Mesenchymal stem cell (in vitro differentiated cells and primary cell): ENCODE data around the gene PEDS1.
A peak's percentile ranks its signal among the peaks of the same experiment; 100 is the strongest.
"Not testable (repeated sequence)": the region's sequence is repeated elsewhere in the genome, so short reads cannot be mapped to it uniquely, and the experiment has no call there.

Experiments used
- DNase-seq: peaks from one replicate; pipeline ENCODE4 v3.0.0-alpha.2; 2013
- H2AFZ ChIP-seq: one replicate; pipeline ENCODE4 v1.6.1; 2013; ENCODE audit warnings: low read depth, mild to moderate bottlenecking, control low read depth, inconsistent platforms, low read length, moderate library complexity
- H2AK5ac ChIP-seq: 2 replicates; pipeline ENCODE4 v1.6.1; 2013; ENCODE audit warnings: low read length, moderate library complexity, mild to moderate bottlenecking, inconsistent platforms; ENCODE audit not compliant: severe bottlenecking
- H2BK120ac ChIP-seq: one replicate; pipeline ENCODE4 v1.6.1; 2013; ENCODE audit warnings: low read depth, mild to moderate bottlenecking, inconsistent platforms, low read length, moderate library complexity
- H2BK12ac ChIP-seq, 2 experiments: one replicate each; pipeline ENCODE4 v1.6.1; 2013; ENCODE audit warnings: inconsistent platforms in 2 of 2, low read length in 2 of 2, mild to moderate bottlenecking in 2 of 2, moderate library complexity in 2 of 2, control low read depth in 1 of 2
- H2BK15ac ChIP-seq: one replicate; pipeline ENCODE4 v1.6.1; 2013; ENCODE audit warnings: mild to moderate bottlenecking, low read depth, inconsistent platforms; ENCODE audit not compliant: poor library complexity, severe bottlenecking
- H2BK5ac ChIP-seq: 2 replicates; pipeline ENCODE4 v1.6.1; 2013; ENCODE audit warnings: low read depth, mild to moderate bottlenecking, low read length, control low read depth, inconsistent platforms; ENCODE audit not compliant: poor library complexity, severe bottlenecking
- H3K14ac ChIP-seq, 2 experiments: one replicate each; pipeline ENCODE4 v1.6.1; 2013; ENCODE audit warnings: inconsistent platforms in 2 of 2, low read length in 2 of 2, control low read depth in 1 of 2, mild to moderate bottlenecking in 1 of 2, moderate library complexity in 1 of 2
- H3K18ac ChIP-seq, 2 experiments: one replicate each; pipeline ENCODE4 v1.6.1; 2013; ENCODE audit warnings: inconsistent platforms in 2 of 2, low read length in 2 of 2, control low read depth in 1 of 2, low read depth in 1 of 2, mild to moderate bottlenecking in 1 of 2
- H3K23ac ChIP-seq, 2 experiments: one replicate each; pipeline ENCODE4 v1.6.1; 2013; ENCODE audit warnings: inconsistent platforms in 2 of 2, low read length in 2 of 2, mild to moderate bottlenecking in 2 of 2, moderate library complexity in 2 of 2, control low read depth in 1 of 2
- H3K27ac ChIP-seq: 2 replicates; pipeline ENCODE4 v1.5.1; 2013; ENCODE audit warnings: mild to moderate bottlenecking, moderate library complexity, low read length, control low read depth, inconsistent platforms; ENCODE audit not compliant: poor library complexity, severe bottlenecking
- H3K27me3 ChIP-seq, 2 experiments: 2 replicates each; pipeline versions ENCODE4 v1.6.1 to v1.7.0; 2013; ENCODE audit warnings: low read length in 2 of 2, mild to moderate bottlenecking in 2 of 2, moderate library complexity in 2 of 2, control low read depth in 1 of 2, inconsistent platforms in 1 of 2; ENCODE audit not compliant: control insufficient read depth in 1 of 2, insufficient read depth in 1 of 2
- H3K36me3 ChIP-seq, 2 experiments: 2 replicates each; pipeline versions ENCODE4 v1.6.1 to v1.7.0; 2013; ENCODE audit warnings: low read length in 2 of 2, control low read depth in 1 of 2, inconsistent platforms in 1 of 2, low read depth in 1 of 2, mild to moderate bottlenecking in 1 of 2; ENCODE audit not compliant: insufficient read depth in 2 of 2, control insufficient read depth in 1 of 2
- H3K4ac ChIP-seq, 2 experiments: one replicate each; pipeline ENCODE4 v1.6.1; 2013; ENCODE audit warnings: inconsistent platforms in 2 of 2, low read length in 2 of 2, mild to moderate bottlenecking in 2 of 2, moderate library complexity in 2 of 2, control low read depth in 1 of 2, low read depth in 1 of 2
- H3K4me1 ChIP-seq: 2 replicates; pipeline ENCODE4 v1.6.1; 2013; ENCODE audit warnings: low read depth, low read length, control low read depth; ENCODE audit not compliant: control insufficient read depth, insufficient read depth
- H3K4me2 ChIP-seq: 2 replicates; pipeline ENCODE4 v1.6.1; 2013; ENCODE audit warnings: low read length, mild to moderate bottlenecking, inconsistent platforms; ENCODE audit not compliant: poor library complexity, severe bottlenecking
- H3K4me3 ChIP-seq, 2 experiments: 2 replicates each; pipeline versions ENCODE4 v1.5.1 to v1.7.0; 2013; ENCODE audit warnings: low read length in 2 of 2, mild to moderate bottlenecking in 2 of 2, control low read depth in 1 of 2, low read depth in 1 of 2; ENCODE audit not compliant: insufficient read depth in 1 of 2
- H3K79me1 ChIP-seq: replicated peaks from 2 replicates; pipeline ENCODE4 v1.6.1; 2013; ENCODE audit warnings: mild to moderate bottlenecking, control low read depth, low read length, inconsistent platforms; ENCODE audit not compliant: poor library complexity, severe bottlenecking
- H3K9ac ChIP-seq: 2 replicates; pipeline ENCODE4 v1.7.0; 2013; ENCODE audit warnings: mild to moderate bottlenecking, low read length, moderate library complexity
- H3K9me3 ChIP-seq: 2 replicates; pipeline ENCODE4 v1.7.0; 2013; ENCODE audit warnings: mild to moderate bottlenecking, low read length; ENCODE audit not compliant: control insufficient read depth
- H4K8ac ChIP-seq: one replicate; pipeline ENCODE4 v1.6.1; 2013; ENCODE audit warnings: inconsistent platforms, mild to moderate bottlenecking, low read length, moderate library complexity
- H4K91ac ChIP-seq: one replicate; pipeline ENCODE4 v1.6.1; 2013; ENCODE audit warnings: mild to moderate bottlenecking, low read length, inconsistent platforms
- WGBS: methylation state at CpG from one replicate; pipeline ENCODE4 v1.1.7; 2013; ENCODE audit warnings: mixed read lengths; 5-methylcytosine and 5-hydroxymethylcytosine counted together

The PEDS1 gene

GRCh38 chr20:50135157-50135556 lies 18.4 kb downstream of the PEDS1 start:
- not testable (repeated sequence) for H3K9me3 ChIP-seq, H3K9ac ChIP-seq, H3K23ac ChIP-seq, H2BK5ac ChIP-seq, H4K8ac ChIP-seq, H2BK120ac ChIP-seq, H2BK15ac ChIP-seq, H3K4me2 ChIP-seq, H3K27ac ChIP-seq, H3K4ac ChIP-seq, H2AK5ac ChIP-seq, H2BK12ac ChIP-seq, H3K18ac ChIP-seq, H4K91ac ChIP-seq, H3K14ac ChIP-seq, H3K27me3 ChIP-seq, H2AFZ ChIP-seq, DNase-seq, H3K4me3 ChIP-seq
- WGBS: 95% methylated on average over 6 of the region's 7 CpGs
- H3K36me3 ChIP-seq: peaks cover 44 to 60% of the 10 kb centered on the region in 2 experiments
- peaks cover 34% of the 10 kb centered on the region for H3K4me1 ChIP-seq
- peaks cover 36% of the 10 kb centered on the region for H3K79me1 ChIP-seq

DNA sequence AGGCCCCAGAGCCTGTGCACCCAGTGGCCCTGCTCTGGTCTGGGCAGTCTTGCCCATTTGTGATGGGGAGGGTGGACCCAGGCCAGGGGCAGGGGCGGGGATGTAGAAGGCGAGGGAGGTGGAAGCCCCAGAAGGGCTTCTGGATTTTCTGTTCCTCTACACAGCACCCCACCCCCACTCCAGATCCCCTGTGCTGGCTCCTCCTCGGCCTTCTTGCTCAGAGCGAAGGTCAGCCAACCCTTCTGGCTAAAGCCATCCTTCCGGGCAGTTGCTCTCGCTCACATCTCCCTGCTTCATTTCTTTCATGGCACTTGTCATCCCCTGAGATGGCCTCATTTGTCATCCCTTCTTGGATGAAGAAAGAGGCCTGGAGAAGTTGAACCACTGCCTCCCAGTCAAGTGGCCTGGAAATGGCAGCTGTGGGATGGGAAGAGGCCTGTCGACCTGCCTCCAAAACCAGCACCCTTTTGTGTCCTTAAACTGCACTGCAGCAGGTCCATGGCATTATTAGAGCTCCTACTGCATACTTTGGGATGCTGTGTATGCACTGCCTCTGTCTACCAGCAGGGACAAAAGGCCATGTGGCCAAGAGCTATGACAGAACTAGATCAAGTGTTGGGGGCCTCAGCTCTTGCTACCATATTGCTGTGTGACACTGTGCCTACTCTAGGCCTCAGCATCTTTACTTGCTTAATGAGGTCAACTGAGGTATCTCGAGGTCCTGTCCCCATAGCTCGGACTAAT lies 19.9 kb downstream of the PEDS1 start:
- DNase-seq: no peak
- H2BK120ac ChIP-seq: no peak overlapping the region
- no peak overlapping the region for H3K18ac ChIP-seq
- peaks cover 40% of the 10 kb centered on the region for H3K79me1 ChIP-seq
- no peak overlapping the region for H3K4me3 ChIP-seq
- no peak overlapping the region for H2BK5ac ChIP-seq
- peaks cover 49 to 62% of the 10 kb centered on the region in 2 experiments for H3K36me3 ChIP-seq
- no peak overlapping the region for H4K91ac ChIP-seq
- H2BK15ac ChIP-seq: no peak overlapping the region
- WGBS: 95% methylated on average over 9 of the region's 9 CpGs
- H4K8ac ChIP-seq: no peak overlapping the region
- H3K27me3 ChIP-seq: no peaks in the 10 kb centered on the region
- peaks cover 28% of the 10 kb centered on the region for H3K4me1 ChIP-seq
- no peak overlapping the region for H2AFZ ChIP-seq
- no peaks in the 10 kb centered on the region for H3K9me3 ChIP-seq
- no peak overlapping the region for H3K4me2 ChIP-seq
- no peak overlapping the region for H3K9ac ChIP-seq
- no peak overlapping the region for H3K23ac ChIP-seq
- H3K14ac ChIP-seq: no peak overlapping the region
- H2BK12ac ChIP-seq: peak overlapping the region in 1 of 2 experiments; percentile 31
- H3K27ac ChIP-seq: no peak overlapping the region
- no peak overlapping the region for H2AK5ac ChIP-seq
- no peak overlapping the region for H3K4ac ChIP-seq

DNA sequence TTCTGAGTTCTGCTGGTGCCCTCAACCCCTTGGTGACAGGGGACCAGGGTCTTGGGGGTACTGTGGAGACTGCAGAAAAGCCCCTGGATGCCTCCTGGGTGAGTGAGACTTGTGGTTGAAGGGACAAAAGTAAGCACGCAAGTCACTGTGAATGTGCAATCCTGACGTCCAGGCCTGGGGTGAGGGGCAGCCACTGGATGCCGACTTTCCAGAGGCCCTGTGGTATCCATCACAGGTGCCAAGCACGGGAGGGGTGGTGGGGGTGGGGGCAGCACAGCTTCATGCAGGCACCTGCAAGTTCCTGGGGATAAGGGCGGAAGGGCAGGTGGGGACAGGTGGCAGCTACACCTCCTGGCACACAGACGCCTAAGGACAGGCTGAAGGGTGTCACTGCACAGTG lies 20.5 kb downstream of the PEDS1 start:
- Histone ChIP-seq H3K36me3 (peaks cover 54 to 62% of the 10 kb centered on the region in 2 experiments), H2AK5ac (no peak overlapping the region), H4K8ac (no peak overlapping the region), H3K4ac (no peak overlapping the region), H3K14ac (no peak overlapping the region), H3K18ac (no peak overlapping the region), H2BK5ac (no peak overlapping the region), H2BK12ac (peak overlapping the region in 1 of 2 experiments; percentile 31), H3K27ac (no peak overlapping the region), H3K27me3 (no peaks in the 10 kb centered on the region), H2BK15ac (no peak overlapping the region), H2BK120ac (no peak overlapping the region), H3K9ac (no peak overlapping the region), H3K4me2 (no peak overlapping the region), H3K4me1 (peaks cover 22% of the 10 kb centered on the region), H3K9me3 (no peaks in the 10 kb centered on the region), H2AFZ (no peak overlapping the region), H3K4me3 (no peak overlapping the region), H3K23ac (no peak overlapping the region), H4K91ac (no peak overlapping the region), H3K79me1 (peaks cover 37% of the 10 kb centered on the region)
- 89% methylated on average over 6 of the region's 6 CpGs for WGBS
- DNase-seq: no peak

DNA sequence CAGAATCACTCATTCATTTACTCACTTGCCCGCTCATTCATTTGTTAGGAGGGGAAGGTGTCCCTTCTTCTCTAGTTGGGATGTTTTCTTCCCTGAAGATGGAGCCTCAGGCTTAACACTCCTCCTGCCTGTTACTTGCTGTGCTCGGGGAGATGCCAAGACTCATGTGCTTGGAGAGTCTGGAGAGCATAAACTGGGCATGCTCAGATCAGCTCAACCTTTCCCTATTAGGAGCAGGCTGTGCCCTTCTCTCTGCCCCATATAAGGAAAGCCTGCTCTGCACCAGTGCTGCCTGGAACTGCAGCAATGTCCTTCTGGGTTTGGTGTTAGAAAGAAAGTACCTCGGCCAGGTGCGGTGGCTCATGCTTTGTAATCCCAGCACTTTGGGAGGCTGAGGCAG lies 22.5 kb downstream of the PEDS1 start:
- no peak overlapping the region for H3K23ac ChIP-seq
- H3K14ac ChIP-seq: no peak overlapping the region
- no peak overlapping the region for H3K9ac ChIP-seq
- H2AFZ ChIP-seq: no peak overlapping the region
- H2BK5ac ChIP-seq: no peak overlapping the region
- no peak overlapping the region for H3K4me3 ChIP-seq
- no peak for DNase-seq
- H3K4me2 ChIP-seq: no peak overlapping the region
- 94% methylated on average over 4 of the region's 4 CpGs for WGBS
- peaks cover 49% of the 10 kb centered on the region for H3K79me1 ChIP-seq
- H3K9me3 ChIP-seq: no peaks in the 10 kb centered on the region
- H3K4ac ChIP-seq: no peak overlapping the region
- H3K27me3 ChIP-seq: no peaks in the 10 kb centered on the region
- peaks cover 18% of the 10 kb centered on the region for H3K4me1 ChIP-seq
- H2AK5ac ChIP-seq: no peak overlapping the region
- no peak overlapping the region for H2BK120ac ChIP-seq
- H3K27ac ChIP-seq: no peak overlapping the region
- no peak overlapping the region for H4K8ac ChIP-seq
- H2BK12ac ChIP-seq: no peak overlapping the region
- H4K91ac ChIP-seq: no peak overlapping the region
- H3K36me3 ChIP-seq: peaks cover 69 to 75% of the 10 kb centered on the region in 2 experiments
- no peak overlapping the region for H3K18ac ChIP-seq
- H2BK15ac ChIP-seq: no peak overlapping the region
